Activated CD4-positive, alpha-beta T cell treated with anti-CD3 and anti-CD28 coated beads, Interleukin-2, amount 50 U/mL, for 1 hour (primary cell): ENCODE measurements around the gene ALLC.

ENCODE experiments used
- DNase-seq: peaks from one replicate; pipeline ENCODE4 v3.0.0-alpha.2; 2020

ALLC gene

GRCh38 chr2:3680548-3681345 is 22.7 kb downstream of the ALLC start:
- no peak for DNase-seq

- DNase-seq, result no peak
Observed at GRCh38 chr2:3681625-3682024, 23.6 kb downstream of the ALLC start.

DNA sequence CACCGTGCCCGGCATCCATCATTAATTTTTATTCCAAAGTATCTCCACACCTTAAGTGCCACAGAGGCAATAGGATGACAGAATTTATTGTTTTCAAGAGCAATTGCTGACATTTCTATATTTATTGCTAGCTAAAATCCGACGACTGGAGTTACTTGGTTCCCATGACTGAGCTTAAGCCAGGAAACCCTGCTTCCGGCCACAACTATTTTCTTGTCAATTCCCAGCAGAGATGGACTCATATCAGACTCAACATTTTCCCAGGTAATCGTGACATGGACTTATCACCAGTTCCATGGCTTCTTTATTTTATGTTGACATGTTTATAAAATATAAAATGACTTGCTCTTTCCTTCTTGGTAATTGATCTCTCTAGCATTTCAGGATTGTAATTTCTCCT is 24.8 kb downstream of the ALLC start:
- no peak for DNase-seq

GRCh38 chr2:3683748-3684454 is 25.9 kb downstream of the ALLC start:
- DNase-seq, result no peak

DNA sequence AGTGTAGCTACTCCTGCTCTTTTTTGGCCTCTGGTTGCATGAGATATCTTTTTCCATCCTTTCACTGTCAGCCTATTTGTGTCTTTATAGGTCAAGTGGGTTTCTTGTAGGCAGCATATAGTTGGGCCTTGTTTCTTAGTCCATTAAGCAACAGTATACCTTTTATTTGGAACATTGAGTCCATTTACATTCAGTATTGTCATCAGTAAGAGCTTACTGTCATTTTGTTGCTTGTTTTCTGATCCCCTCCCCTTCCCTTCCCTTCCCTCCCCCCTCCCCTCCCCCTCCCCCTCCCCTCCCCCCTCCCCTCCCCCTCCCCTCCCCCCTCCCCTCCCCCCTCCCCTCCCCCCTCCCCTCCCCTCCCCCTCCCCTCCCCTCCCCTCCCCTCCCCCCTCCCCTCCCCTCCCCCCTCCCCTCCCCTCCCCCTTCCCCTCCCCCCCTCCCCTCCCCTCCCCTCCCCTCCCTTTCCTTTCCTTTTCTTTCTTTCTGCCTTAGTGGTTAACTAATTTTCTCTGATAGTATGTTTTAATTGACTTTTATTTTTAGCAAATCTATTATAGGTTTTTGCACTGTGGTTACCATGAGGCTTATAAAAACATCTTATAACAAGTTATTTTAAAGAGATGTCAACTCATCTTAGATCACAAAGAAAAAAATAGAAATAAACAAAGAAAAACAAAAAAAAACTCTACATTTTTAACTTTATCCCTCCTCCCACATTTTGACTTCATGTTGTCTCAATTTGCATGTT is 32.2 kb downstream of the ALLC start:
- no peak for DNase-seq

DNA sequence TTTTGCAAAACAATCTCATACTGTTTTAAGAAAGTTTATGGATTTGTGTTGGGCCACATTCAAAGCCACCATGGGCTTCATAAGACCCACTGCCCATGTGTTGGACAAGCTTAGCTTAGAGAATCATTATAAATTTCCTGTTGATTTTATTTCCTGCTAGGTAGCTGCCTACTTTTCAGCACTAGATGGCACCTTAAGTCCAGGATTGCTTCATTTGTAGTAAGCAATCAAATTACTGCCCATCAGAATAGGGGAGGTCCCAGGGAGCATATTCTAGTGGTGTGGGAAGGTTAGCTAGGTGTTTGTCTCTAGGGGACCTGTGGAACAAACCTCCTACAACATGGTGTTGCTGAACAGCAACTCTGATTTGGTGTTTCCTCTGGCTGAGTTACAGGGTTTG is 34.4 kb downstream of the ALLC start:
- no peak for DNase-seq

- DNase-seq, result no peak
Observed at GRCh38 chr2:3696545-3696944, 38.5 kb downstream of the ALLC start.

DNA sequence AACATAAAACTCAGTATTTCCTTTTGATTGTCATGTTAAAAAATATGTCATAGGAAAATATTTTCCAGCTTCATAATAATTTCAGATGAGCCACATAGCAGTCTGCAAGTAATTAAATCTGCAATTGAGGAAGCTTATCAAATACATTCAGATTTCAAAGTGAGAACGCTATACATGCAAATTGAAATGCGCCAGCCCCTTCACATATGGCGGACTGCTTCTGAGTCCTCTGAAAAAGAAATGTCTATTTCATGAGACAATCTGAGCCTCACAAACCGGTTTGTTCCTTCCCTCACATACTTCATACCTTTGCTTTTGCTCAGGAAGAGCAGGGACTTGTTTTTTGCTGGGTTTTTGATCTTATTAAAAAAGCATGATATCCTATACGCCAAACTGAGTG is 43.1 kb downstream of the ALLC start:
- DNase-seq, result no peak

DNA sequence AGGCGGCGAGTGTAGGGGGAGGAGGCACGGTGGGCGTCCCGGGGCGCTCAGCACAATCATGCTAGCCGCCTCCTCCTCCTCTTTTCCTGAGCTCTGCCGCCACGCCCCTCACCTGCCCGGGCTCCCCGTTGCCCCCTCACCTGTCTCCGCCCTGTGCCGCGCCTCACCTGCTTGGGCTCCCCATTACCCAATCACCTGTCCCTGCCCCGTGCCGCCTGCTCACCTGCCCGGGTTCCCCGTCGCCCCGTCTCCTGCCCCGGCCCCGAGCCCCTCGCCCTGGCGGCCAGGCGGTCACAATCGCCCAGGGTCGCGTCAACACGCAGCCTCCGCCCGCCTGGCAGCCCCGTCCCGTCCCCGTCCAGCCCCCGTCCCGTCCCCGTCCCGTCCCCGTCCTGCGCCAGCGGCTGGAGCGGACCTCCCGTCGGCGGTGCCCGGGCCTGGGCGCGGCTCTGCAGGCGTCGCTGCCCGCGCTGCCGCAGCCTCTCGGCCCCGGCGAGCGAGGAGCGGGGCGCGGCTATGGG is 45.3 kb downstream of the ALLC start, which contains the start of gene DCDC2C:
TSS of gene DCDC2C (plus strand) at position 340 of the 521 bp plus-strand sequence. CDS start at position 517, 177 bp downstream.
- DNase-seq, result no peak

DNA sequence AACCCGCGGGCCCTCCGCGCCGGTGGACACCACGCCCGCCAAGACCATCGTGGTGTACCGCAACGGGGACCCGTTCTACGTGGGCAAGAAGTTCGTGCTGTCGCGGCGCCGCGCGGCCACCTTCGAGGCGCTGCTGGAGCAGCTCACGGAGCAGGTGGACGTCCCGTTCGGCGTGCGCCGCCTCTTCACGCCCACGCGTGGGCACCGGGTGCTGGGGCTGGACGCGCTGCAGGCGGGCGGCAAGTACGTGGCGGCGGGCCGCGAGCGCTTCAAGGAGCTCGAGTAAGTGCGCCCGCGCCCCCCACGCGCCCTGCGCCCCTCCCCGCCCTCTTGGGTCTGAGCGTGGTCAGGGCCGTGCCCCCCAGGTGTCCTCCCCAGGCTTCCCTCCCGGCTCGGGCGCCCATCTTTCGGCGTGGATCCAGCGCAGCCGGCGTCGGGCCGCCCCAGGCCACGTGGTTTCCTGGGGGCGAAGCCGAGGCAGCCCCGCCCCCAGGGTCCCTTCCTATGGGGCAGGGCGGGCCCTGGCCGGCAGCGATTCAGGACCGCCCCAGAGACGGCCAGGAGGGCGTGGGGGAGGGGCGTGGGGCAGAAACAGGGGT is 45.9 kb downstream of the ALLC start:
- DNase-seq, result no peak

DNA sequence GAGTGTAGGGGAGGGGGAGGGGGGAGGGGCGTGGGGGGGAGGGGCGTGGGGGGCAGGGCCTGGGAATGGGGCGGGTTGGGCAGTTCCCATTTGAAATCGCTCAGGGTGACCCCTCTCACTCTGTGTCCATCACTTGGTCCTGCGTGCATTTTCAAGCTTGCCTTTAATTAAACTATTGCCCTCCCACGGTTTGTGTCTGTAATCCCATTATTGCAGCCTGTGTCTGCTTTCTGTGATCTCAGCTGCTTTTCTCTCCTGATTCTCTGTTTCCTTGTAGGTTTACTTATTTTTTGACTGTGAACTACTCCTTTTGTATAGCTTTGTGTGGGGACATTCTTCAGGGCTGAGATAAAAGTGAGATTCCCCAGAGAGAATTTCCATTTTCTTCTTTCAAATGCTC is 46.7 kb downstream of the ALLC start:
- no peak for DNase-seq

- no peak for DNase-seq
Observed at GRCh38 chr2:3705782-3706181, 47.8 kb downstream of the ALLC start.

GRCh38 chr2:3706892-3707291 is 48.9 kb downstream of the ALLC start:
- no peak for DNase-seq

DNA sequence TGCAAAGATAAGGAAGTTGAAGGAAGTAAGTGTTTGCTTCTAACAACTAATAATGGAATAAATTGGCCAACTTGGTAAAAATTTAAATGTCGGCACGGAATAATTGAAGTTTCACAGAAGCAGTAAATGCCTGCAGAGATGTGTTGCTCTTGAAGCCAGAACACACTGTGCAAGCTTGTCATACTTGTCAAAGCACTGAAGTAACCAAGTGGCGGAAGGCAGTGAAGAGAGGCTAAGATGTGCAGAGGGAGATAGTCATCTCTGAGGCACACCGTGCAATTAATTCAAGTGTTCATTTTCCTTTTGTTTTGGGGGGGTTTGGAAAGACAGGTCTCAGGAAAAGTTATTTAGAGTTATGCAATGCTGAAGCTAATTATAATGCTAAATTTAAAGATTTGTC is 50.6 kb downstream of the ALLC start:
- no peak for DNase-seq

GRCh38 chr2:3709225-3709624 is 51.2 kb downstream of the ALLC start:
- no peak for DNase-seq

DNA sequence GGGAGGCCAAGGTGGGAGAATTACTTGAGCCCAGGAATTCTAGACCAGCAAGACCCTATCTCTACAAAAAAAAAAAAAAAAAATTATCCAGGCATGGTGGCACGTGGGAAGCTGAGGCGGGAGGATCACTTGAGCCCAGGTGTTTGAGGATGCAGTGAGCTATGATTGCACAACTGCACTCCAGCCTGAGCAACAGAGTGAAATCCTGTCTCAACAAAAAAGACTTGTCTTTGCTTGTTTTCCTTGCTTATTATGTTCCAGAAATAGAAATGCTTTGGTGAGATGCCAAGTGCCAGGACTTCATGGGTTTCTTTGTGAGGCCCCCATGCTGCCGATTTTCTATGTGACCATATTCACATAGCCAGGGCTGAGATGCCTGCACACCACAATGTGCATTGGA is 54.4 kb downstream of the ALLC start:
- DNase-seq, result no peak

DNA sequence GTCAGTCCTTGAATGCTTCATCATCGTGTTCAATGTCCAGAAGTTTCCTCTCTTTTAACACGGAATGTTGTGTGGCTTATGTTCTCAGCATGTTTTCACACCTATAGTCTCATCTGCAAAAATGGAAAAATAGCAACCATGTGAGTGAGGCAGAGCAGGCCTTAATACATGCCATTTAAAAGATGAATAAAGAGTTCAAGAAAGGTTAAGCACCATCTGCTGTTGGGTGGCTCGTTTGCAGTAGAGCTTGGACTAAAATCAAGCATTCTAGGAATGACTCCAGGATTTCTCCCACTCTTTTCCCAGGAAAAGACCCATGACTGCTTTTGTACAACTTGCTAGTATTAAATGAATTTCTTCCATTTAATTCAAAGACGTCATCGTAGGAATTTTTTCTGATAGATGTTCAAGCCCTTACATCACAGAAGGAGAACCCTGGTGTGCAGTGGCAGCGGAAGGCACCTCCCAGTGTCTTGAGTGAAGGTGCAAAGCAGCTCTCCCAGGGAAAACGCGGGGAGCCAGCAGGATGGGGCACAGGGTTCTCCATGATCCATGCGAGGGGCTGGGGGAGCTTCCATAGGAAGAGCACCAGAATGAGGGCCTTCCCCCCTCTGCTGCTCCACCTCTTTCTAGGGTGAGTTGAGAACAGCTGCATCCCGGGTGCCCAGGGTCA is 55.0 kb downstream of the ALLC start:
- no peak for DNase-seq

- DNase-seq, result no peak
Observed at GRCh38 chr2:3718679-3719078, 60.7 kb downstream of the ALLC start.

DNA sequence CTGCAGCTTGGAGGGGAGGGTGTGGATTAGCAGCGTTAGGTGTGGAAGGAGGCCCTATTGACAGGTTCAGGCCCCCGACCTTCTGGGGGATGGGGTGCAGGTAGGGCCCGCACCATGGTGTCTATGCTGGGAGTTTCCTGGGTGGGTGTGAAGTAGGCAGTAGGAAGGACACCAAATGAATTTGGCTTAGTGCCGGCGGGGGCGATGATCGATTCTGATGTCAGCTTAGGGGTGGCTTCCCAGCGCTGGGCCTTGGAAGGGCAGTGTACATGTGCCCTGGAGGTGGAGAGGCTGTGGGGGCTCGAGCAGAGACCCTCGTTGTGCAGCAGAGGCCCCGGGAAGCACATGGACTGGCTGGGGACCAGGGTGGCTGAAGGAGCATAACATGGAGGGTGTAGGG is 67.0 kb downstream of the ALLC start:
- no peak for DNase-seq

DNA sequence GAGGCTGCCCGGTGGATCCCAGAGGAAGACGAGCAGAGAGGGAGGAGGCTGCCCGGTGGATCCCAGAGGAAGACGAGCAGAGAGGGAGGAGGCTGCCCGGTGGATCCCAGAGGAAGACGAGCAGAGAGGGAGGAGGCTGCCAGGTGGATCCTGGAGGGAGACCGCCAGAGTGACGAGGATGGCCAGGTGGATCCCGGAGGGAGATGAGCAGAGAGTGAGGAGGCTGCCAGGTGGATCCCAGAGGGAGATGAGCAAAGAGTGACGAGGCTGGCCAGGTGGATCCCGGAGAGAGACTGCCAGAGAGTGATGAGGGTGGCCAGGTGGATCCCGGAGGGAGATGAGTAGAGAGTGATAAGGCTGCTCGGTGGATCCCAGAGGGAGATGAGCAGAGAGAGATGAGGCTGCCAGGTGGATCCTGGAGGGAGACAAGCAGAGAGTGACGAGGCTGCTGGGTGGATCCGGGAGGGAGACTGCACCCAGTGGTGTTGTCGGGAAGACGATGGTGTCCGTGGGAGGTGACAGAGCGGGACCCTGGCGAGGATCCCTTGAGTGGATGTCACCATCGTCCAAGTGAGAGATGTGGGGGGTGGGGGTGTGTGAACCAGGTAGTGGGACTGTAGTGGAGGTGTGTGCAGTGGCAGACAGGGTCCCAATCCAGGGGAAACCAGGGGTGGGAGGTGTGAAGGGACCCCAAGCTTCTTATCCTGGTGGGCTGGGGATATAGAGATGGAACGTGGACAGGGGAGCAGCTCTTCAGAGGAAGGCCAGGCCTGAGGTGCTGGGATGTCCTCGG is 67.7 kb downstream of the ALLC start:
- no peak for DNase-seq

DNA sequence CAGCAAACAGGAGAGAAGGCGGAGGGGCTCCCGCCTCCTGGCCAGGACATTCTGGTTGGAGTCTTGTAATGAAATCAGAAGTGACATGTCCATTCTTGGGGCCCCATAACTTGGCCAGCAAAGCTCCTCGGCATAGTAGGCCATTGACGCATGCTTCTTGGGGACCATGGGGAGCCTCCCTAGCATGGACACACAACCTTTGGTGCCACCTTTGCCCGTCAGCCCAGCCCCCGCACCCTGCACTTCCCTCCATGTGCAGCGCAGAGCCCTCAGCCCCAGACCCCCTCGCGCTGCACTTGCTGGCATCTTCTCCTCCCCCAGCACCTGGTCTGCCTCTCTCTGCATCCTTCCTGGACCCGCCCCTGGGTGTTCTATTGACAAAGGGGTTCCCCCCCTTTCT is 68.5 kb downstream of the ALLC start:
- no peak for DNase-seq
